HG02678 (cell line): ENCODE data around the gene AKR7A2.

Experiments used
- ATAC-seq: cut with Tn5 transposase; IDR thresholded peaks from one replicate; pipeline ENCODE4 v1.9.1; 2021; ENCODE audit warnings: mild to moderate bottlenecking, moderate library complexity; ENCODE audit not compliant: unreplicated experiment

Gene AKR7A2

GRCh38 chr1:19325958-19326747 is 14.2 kb upstream of the AKR7A2 start:
- ATAC-seq, result no peak

DNA sequence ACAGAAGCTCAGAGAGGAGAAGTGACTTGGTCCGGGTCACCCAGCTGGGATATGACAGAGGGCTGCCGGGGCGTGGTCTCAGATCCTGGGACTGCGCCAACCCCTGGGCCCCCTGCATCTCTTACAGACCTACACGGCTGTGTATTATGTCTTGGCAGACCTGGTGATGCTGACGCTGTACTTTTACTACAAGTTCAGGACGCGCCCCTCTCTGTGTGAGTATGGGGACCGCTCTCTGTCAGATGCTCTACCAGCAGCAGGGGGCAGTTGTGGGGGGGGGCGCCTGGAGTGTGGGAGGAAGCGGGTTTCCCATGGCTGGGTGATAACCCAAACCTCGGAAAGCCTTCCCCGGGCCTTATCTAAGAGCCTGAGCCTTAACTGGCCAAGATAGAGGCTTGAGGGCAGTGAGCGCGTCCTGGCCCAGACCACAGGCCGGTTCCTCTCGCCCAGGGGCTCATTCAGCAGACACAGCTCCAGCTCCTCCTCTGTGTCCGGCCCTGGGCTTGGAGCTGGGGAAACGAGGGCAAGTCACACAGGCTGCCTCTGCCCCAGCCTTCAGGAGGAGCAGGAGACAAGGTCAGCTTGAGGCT is 13.5 kb upstream of the AKR7A2 start:
- no peak for ATAC-seq

- ATAC-seq, result no peak
Measured at GRCh38 chr1:19324665-19324990, 12.7 kb upstream of the AKR7A2 start.

- ATAC-seq, result no peak
Measured at GRCh38 chr1:19323987-19324664, 12.2 kb upstream of the AKR7A2 start.

- ATAC-seq, result no peak
Measured at GRCh38 chr1:19322481-19322880, 10.5 kb upstream of the AKR7A2 start.

DNA sequence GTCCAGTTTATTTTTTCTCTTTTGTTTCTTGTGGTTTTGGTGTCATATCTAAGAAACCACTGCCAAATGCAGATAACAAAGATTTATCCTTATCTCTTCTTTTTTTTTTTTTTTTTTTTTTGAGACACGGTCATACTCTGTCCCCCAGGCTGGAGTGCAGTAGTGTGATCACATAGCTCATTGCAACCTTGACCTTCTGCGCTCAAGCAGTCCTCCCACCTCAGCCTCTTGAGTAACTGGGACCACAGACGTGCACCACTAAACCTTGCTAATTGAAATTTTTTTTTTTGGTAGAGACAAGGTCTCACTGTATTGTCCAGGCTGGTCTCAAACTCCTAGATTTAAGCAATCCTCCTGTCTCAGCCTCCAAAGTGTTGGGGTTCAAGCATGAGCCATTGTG is 9.1 kb upstream of the AKR7A2 start:
- ATAC-seq, result no peak

GRCh38 chr1:19319196-19319595 is 7.3 kb upstream of the AKR7A2 start:
- ATAC-seq, result no peak

- no peak for ATAC-seq
Measured at GRCh38 chr1:19317126-19317910, 5.4 kb upstream of the AKR7A2 start.

- no peak for ATAC-seq
Measured at GRCh38 chr1:19315378-19316198, 3.6 kb upstream of the AKR7A2 start.

DNA sequence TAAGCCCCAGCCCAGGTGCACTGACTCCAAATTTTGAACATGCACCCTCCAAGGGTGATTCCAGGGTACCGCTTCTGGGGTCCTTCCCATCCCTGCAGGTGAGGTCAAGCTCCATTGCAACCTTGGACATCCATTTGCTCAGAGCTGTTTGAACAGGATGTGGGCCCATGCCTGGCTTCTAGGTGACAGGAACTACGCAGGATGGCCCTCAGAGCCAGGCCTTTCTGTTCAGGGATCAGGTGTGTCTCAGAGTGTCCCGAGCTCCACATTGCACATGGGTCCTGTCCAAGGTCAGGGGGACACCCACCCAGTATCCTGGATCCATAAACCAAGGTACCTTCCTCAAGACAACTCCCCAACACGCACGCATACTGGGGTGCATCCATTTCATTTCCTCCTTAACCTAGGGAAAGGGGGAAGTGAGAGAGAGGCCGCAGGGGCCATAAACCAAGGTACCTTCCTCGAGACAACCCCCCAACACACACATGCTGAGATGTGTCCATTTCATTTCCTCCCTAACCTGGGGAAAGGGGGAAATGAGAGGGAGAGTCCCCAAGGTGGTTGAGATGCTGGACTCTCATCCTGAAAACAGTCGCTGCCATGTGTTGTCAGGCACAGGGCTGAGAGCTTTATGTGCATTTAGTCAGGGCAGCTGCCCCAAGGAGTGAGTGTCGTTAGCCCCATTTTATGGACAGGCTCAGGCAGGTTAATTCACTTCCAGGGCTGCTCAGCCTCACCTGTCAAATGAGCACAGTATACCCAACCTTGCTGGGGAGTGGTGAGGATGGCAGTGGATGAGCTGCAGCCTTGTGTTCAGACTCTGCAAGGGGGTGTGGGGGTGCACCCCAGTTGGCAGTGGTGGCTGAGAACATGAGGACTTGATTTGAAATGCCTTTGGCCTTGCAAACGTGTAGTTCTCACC is 2.3 kb upstream of the AKR7A2 start:
- no peak for ATAC-seq

GRCh38 chr1:19313636-19313959 is 1.7 kb upstream of the AKR7A2 start:
- no peak for ATAC-seq

GRCh38 chr1:19312782-19313635 is 1.1 kb upstream of the AKR7A2 start:
- no peak for ATAC-seq

- no peak for ATAC-seq
Measured at GRCh38 chr1:19311503-19311930, 427 bp downstream of the AKR7A2 start.

GRCh38 chr1:19310720-19311502 is 1.0 kb downstream of the AKR7A2 start:
- ATAC-seq, result no peak

GRCh38 chr1:19310061-19310460 is 1.9 kb downstream of the AKR7A2 start:
- no peak for ATAC-seq

DNA sequence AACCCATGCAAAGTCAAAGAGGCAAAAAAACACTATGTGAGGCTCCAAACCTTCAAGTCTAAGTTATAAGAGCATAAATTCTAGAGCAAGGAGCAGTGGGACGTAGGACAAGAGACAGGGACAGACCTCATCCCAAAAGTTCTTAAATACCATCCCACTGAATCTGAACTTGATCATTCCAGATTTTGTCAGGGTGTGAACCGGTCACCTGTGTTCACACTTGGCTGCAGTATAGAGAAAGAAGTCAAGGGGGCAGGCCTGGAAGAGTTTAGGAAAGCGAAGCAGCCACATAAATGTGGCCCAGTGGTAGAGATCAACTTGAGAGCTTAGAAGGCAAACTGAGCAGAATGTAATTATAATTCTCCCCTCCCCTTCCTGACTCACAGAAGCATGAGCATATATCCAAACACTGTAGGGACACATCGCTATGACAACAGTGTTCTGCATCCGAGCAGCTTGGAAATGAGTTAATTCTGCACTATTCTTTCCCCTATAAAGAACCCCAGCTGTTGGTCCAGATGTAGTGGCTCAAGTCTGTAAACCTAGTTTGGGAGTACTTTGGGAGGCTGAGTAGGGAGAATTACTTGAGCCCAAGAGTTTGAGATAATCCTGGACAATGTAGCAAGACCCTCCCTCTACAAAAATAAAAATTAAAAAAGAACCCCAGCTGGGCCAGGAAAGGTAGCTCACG is 2.7 kb downstream of the AKR7A2 start:
- ATAC-seq, result no peak

DNA sequence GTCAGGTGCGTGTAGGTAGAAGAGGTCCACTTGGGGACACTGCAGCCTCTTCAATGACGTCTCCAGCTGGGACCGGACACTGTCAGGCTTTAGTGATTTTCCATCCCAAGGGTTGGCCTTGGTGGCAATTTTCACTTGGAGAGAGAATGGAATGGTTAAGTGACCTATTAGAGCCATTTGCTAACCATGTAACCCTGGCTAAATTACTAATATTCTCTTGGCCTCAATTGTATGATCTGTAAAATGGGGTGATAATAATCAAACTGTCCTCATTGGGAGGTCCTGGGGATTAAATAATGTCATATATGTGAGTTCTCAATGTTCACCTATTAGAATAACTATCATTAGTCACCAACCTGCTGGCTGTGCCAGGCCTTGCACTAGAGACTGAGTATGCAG is 3.4 kb downstream of the AKR7A2 start:
- ATAC-seq, result no peak
